Tongue (tissue), 2 donors: ENCODE results near the gene ID3. TPM values are rescaled to one million over a fixed set of nuclear protein-coding genes. Genes with fewer than 3 reads are reported as not detected.

Experiments used
- DNase-seq: peaks from one replicate; pipeline ENCODE4 v3.0.0-alpha.2; 2015
- total RNA-seq: library from RNA; depleted of rRNA; stranded (reverse); fragments of >200 nt; gene quantifications from one replicate; pipeline ENCODE4 v1.2.3, GENCODE V29; 2014

Gene ID3, protein sequence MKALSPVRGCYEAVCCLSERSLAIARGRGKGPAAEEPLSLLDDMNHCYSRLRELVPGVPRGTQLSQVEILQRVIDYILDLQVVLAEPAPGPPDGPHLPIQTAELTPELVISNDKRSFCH
- 51.6 TPM for total RNA-seq

DNA sequence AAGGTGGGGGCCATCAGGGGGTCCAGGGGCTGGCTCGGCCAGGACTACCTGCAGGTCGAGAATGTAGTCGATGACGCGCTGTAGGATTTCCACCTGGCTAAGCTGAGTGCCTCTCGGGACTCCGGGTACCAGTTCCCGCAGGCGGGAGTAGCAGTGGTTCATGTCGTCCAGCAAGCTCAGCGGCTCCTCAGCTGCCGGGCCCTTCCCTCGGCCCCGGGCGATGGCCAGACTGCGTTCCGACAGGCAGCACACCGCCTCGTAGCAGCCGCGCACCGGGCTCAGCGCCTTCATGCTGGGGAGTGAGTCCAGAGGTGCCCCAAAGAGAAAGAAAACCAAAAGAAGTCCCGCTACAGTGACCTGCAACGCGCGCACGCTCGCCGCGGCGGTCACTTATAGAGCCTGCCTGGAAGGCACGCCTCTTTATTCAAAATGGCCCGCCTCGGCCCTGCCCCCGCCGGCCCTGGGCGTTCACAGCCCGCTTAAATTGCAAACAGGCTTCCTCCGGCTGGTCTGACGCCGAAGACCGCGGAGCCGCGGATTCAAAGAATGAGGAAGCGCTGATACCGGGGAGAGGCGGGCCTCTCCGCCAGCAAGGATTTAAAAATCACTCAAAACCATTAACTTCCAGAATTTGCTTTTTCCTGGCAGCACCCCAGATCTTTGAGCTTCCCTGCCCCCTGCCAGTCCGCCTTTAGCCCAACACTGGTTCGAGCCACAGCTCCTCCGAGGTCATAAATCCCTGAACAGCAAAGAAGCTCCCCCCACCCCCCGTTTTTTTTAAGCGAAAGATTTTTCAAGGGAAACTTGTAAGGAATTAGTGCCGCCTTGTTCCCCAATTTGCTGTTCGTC, at the start of gene ID3:
Gene ID3 (minus strand): TSS at position 366 of the 849 bp plus-strand sequence. CDS start 75 bp downstream, at position 291.
- peak; percentile 98 for DNase-seq

- DNase-seq, result no peak
Observed at GRCh38 chr1:23607944-23608343, 48.6 kb upstream of the ID3 start.

- no peak for DNase-seq
Observed at GRCh38 chr1:23601968-23602876, 42.9 kb upstream of the ID3 start.

DNA sequence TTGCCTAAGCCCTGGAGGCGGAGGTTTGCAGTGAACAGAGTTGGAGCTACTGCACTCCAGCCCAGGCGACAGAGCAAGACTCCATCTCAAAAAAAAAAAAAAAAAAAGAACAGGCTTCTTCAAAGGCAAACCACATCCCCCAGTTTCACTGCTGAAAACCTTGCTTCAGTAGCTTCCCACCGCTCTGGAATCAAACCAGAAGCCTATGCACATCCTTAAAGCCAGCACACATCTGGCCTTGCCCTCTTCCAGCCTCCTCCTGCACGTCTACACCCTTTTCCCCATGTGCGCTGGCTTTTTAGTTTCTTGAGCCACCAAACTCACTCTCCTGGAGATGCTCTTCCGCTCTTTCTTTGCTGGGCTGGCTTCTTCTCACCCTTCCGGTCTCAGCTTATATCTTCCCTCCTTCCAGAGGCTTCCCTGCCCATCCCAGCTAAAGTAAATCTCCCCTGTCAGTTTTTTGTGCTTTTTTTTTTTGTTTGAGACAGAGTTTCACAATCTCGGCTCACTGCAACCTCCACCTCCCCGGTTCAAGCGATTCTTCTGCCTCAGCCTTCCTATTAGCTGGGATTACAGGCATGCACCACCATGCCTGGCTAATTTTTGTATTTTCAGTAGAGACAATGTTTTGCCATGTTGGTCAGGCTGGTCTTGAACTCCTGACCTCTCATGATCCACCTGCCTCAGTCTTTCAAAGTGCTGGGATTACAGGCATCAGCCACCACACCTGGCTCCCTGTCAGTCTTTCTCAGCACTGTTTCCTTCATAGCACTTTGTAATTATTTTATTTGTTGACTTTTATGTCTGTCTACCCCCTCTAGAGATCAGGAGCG, 42.0 kb upstream of the ID3 start:
- no peak for DNase-seq

DNA sequence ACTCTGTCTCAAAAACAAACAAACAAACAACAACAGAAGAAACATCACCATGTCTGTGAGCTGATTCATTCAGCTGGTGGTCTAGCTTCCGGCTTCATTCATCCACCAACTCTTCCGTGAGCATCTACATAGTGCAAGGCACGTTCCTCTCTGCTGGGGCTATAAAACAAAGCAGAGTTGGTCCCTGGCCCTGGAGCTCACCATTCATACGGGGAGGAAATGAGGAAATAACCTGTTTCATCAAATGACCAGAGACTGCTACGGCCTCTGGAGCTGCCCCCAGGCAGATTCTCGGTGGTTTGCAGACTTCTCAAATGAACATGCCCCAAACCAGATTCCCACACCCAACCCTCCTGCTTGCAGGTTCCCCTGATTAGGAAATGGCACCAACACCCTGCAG, 41.0 kb upstream of the ID3 start:
- DNase-seq, result no peak

GRCh38 chr1:23599125-23599524, 39.8 kb upstream of the ID3 start:
- DNase-seq, result no peak

GRCh38 chr1:23598424-23598823, 39.1 kb upstream of the ID3 start:
- DNase-seq, result no peak

GRCh38 chr1:23597635-23598388, 38.5 kb upstream of the ID3 start:
- no peak for DNase-seq

- DNase-seq, result no peak
Observed at GRCh38 chr1:23596382-23597358, 37.4 kb upstream of the ID3 start.

DNA sequence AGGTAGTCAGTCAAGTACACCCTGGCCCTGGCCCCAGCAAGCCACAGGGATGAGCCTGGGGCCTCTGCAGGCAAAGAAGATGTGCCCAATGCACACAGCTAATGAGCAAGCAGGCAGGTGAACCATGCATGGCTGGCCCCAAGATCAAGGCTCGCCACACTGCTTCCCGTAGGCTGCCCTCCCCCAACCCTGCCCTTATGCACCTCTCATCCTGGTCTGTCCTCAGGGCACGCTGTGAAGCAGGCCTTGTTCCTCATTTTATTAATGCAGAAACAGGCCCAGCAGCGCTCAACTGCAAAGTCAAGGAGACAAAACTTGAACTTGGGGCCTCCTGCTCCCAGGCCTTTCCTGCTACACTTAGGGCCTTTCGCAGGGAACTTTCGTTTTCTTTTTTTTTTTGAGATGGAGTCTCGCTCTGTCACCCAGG, 35.6 kb upstream of the ID3 start:
- DNase-seq, result no peak

GRCh38 chr1:23594149-23594907, 35.0 kb upstream of the ID3 start:
- no peak for DNase-seq

GRCh38 chr1:23593556-23594148, 34.4 kb upstream of the ID3 start:
- DNase-seq, result no peak

DNA sequence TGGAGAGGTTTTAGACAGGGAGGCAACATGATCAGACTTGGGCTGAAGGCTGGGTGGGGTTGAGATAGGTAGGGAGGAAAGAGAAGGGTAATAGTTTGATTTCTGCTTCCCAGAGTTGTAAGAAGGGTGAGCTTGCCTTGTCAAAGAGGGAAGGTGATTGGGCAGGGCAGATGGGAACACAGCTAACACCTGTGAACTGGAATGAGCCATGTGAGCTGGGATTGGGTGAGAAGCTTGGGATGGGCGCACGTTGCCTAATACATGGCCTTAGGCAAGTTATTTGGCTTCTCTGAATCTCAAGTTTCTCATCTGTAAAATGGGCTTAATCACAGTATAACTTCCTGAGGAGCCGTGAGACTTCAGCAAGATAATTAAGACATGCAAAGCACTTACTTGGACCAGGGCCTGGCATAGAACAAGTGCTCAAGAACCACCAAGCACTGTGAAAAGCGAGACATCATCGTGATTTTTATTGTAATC, 33.8 kb upstream of the ID3 start:
- no peak for DNase-seq

GRCh38 chr1:23592209-23592892, 33.0 kb upstream of the ID3 start:
- no peak for DNase-seq

DNA sequence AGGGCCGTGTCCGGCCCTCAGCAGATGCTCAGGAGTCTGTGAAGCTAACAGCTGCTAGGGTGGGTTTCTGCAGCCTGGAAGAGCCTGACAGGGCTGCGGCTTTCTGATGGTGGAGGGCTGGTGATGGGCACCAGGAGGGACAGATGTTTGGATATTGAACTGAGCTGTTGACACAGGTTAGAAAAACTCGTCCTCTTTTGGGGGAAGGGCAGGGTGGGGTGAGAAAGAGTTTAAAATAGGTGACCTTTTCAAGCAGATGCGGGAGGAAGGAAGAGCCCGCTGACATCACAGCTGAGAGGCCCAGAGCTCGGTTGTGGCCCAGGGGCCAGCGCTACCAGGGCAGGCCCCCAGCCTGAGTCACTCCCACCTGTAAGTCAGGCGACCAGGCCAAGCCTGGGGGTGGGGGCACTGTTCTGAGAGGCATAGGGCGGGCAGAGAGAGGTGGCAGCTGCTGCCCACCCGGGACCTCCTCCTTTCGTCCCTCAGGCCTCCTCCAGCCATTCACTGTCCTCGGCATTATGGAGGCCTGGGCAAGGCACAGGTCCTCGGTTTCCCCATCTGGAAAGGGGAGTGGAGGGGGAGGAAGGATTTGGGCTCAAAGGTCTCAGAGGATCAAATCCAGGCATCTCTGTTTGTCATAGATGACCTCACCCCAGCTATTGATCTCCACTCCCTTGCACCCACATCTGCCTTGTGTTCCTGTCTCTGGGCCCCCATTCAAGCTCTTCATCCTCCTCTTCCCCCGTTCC, 32.3 kb upstream of the ID3 start:
- DNase-seq, result no peak

DNA sequence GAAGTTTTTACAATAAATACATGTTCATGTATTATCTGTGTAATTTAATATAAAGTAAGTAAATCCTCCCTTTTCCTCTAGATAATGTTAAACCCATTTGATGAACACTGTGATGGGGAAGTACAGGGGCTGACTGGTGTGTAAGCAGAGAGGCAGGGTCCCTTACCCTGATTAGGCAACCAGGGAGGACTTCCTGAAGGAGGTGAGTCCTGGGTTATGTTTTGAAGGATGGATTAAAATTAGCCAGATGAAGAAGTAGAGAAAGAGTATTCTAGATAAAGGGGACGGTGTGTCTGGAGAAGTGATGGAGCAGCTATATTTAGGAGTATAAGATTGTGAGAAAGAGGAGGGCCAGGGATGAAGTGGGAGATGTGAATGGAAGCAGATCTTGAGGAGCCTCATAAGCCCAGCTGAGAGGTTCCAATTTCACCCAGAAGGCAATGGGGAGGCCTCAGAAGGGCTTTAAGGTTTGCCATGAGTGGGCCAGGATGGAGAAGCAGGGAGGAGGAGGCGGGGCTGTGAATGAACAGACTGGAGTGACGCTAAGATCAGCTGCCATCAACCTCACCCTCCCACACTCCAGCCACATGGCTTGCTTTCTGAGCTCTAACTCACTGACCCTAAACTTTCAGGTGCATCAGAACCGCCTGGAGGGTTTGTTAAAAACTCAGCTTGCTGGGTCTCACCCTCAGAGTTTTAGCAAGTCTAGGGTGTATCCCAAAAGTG, 30.9 kb upstream of the ID3 start:
- DNase-seq, result no peak
